ENCODE measurements around the gene HELZ.
"Not testable (repeated sequence)": the region's sequence is repeated elsewhere in the genome, so short reads cannot be mapped to it uniquely, and the experiment has no call there.

Gene HELZ

GRCh38 chr17:67183531-67183930, 61.5 kb downstream of the HELZ start:
- DNase-seq (ENCODE audit: low spot score): no peak

DNA sequence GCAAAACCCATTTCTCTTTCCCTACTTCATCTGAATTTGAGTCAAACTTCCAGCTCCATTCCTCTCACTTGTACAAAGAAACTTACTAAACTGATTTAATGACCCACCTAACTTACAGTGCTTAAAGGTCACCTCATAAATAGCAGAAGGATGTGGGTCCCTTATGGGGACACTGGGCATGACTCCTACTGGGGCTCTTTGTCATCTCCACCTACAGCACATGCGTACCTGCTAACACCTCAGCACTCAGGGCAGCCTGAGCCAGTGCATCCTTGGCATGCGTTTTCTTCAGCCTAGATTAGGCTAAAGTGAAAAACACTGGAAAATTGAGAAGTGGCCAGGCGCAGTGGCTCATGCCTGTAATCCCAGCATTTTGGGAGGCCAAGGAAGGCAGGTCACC, 63.2 kb downstream of the HELZ start:
- no peak for DNase-seq (ENCODE audit: low spot score)

GRCh38 chr17:67180275-67180674, 64.7 kb downstream of the HELZ start:
- no peak for DNase-seq (ENCODE audit: low spot score)

DNA sequence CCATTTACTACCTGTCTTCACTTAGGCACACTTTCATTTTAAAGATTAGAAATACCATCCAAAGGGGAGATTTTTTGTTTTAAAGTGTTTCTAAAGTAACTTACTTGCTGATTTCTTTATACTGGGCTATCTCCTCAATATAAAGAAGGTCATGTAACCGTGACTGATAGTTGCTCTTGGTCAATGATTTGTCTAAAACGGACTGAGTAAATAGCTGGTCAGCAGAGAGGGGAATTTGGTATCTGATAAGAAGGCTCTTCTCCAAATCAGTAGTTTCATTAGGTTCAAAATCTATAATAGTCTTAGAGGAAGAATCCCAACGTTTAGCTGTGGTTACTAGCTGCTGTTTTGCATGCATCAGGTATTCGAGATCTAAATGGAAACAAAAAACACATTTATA, 66.4 kb downstream of the HELZ start:
- DNase-seq (ENCODE audit: low spot score): no peak

DNA sequence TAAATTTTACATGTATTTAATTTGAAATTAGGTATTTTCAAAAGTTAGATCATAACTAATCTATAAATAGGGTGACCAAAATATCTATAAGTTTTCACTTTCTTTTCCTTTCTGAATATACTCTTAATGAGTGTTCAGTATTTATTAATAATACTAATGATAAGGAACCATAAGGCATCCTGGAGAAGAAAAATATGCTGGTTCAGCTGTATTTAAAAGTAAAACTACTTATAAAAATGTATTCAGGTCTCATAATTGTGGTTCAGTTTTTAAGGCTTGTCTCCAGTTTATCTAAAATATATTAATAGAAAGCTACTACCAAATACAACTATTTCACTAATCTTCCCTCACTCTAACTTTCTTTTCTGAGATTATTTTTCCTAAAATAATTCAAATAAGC, 67.3 kb downstream of the HELZ start:
- no peak for DNase-seq (ENCODE audit: low spot score)

DNA sequence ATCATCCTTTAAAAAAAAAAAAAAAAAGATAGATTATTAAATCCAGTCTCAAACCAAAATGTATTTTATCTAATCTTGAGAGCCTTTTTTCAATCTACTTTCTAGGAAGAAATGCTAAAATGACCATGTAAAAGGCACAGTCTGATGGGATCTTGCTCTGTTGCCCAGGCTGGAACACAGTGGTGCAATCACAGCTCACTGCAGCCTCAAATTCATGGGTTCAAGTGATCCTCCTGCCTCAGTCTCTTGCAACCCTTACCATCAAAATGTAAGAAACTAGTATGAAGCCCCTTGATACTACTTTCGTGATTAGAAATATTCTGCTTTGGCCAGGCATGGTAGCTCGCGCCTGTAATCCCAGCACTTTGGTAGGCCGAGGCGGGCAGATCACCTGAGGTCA, 70.8 kb downstream of the HELZ start:
- DNase-seq (ENCODE audit: low spot score): no peak

DNA sequence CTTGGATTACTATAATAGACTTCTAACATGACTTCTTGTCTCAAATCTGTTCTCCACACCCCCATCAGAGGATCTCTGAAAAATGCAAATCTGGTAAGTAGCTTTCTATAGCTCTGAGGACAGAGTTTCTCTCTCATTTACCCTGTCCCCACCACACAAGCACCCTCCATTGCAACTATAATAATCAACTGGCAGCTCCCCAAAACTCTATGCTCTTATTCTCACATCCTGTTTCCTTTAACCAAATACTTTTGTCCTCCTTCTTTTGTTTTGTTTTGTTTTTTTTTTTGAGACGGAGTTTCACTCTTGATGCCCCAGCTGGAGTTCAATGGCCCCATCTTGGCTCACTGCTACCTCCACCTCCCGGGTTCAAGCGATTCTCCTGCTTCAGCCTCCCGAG, 73.4 kb downstream of the HELZ start:
- DNase-seq (ENCODE audit: low spot score): no peak

- no peak for DNase-seq (ENCODE audit: low spot score)
Observed at GRCh38 chr17:67168496-67168895, 76.5 kb downstream of the HELZ start.

GRCh38 chr17:67165201-67165600, 79.8 kb downstream of the HELZ start:
- DNase-seq (ENCODE audit: low spot score): no peak

DNA sequence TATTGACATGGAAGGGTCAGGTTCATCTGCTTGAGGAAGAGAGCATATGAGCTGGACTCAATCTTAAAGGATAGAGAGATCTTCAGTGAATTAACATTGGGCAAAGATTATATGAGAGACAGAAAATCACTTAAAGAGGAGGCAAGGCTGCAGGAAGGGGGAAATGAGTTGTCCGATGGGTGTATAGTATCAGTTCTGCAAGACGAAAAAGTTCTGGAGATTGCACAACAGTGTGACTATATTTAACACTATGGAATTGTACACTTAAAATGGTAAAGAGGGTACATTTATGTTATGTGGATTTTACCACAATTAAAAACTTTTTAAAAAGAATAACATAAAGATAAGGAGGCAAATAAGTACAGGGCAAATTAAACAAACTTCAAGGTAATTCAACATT, 80.7 kb downstream of the HELZ start:
- no peak for DNase-seq (ENCODE audit: low spot score)

- DNase-seq (ENCODE audit: low spot score): no peak
Observed at GRCh38 chr17:67162771-67163170, 82.2 kb downstream of the HELZ start.

DNA sequence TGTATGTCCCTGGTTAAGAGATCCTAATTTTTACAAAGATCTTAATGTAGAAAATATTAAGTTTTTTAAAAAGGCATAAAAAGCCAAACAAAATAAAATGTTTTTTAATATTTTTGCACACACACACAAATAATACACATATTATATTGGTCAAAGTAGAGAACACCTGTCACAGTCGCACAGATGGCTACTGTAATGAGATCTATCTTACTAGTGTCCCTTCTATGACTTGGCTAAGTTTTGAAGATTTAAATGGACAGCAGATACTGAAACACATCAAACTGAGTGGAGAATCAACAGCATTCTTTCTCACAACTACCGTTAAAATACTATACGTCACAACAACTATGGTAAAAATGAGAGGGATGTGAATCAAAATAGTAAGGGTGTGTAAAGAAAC, 83.4 kb downstream of the HELZ start:
- DNase-seq (ENCODE audit: low spot score): no peak

- no peak for DNase-seq (ENCODE audit: low spot score)
Observed at GRCh38 chr17:67160791-67161190, 84.2 kb downstream of the HELZ start.

DNA sequence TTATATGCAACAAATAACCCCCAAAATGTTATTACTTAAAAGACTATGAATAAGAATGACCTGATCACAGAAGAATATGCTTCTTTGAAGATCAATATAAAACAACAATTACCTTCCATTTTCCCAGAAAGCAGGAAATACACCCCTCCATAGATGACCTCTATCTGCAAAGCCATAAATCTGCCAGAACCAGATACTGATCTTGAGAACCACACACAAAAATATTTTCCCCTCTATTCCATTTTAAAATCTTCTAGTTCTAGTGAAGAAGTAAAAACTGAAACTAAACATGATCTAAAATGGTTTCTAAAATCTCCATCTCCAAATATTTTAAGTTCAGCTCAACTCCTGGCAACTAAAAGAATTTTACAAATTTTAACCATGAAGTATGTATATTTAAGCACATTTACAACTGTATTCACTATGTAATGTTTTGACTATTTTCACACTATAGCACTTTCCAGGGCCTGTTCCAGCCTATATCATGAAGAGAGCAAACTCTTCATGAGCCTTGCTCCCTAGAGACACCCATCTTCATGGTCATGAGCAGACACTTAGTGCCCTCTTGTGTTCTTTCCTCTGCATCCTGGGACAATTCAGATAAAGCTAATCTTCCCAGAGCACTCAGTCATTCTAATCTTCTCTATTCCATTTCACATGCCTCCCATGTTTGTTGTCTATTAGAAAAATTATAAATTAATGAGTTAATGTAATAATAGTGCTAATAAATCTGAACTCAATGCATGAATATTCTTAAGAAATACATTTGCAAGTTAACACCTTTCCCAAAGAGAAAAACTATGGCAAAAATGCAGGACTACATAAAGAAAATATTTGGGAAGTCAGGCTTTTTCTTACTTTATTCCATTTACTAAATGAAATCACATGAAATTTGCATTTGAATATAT, 87.0 kb downstream of the HELZ start:
- DNase-seq (ENCODE audit: low spot score): peak; percentile 16

DNA sequence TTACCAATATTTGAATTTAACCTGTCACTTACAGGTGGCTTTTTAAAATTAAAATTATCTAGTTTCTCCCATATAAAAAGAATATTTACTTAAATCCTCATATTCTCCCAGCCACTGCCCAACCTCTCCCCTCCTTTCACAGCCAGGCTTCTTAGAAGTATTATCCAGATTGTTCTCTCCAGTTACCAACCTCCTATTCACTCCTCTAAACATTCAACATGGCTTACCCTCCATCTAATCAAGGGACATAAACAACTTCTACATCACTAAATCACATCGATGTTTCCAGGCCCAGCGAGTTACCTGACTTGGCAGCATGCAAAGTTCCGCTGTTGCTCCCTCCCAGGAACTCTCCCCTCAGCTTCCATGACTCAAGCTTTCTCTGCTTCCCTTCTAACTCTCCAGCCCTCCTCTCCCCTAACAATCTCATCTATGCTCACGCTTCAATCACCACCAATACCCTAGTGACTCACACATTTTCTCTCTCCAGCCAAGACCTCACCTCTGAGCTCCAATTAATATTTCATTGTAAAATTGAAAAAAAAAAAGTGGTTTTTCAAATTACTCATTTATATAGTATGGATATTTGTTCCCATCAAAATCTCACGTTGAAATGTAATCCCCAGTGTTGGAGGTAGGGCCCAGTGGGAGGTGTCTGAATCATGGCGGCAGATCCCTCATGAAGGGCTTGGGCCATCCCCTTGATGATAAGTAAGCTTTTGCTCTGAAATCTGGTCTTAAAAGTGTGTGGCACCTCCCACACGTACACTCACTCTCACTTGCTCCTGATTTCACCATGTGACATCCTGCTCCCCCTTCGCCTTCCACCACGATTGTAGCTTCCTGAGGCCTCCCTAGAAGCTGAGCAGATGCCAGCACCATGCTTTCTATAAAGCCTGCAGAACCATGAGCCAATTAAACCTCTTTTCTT, 88.5 kb downstream of the HELZ start:
- no peak for DNase-seq (ENCODE audit: low spot score)

DNA sequence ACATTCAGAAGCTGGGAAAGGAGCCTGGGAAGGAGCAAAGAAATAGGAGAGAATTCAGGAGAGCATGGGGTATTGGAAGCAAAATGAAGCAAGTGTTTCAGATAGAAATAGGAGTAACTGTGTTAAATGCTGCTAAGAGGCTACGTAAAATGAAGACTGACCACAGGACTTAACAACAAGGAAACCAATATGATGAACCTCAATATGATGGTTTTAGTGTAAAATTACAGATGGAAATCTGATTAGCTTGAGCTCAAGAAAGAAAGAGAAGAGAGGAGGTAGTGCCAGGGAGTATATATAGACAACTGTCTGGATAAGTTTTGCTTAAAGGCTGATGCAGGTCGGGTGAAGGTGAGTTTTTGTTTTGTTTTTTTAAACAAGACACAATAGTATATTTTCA, 92.2 kb downstream of the HELZ start:
- no peak for DNase-seq (ENCODE audit: low spot score)

DNA sequence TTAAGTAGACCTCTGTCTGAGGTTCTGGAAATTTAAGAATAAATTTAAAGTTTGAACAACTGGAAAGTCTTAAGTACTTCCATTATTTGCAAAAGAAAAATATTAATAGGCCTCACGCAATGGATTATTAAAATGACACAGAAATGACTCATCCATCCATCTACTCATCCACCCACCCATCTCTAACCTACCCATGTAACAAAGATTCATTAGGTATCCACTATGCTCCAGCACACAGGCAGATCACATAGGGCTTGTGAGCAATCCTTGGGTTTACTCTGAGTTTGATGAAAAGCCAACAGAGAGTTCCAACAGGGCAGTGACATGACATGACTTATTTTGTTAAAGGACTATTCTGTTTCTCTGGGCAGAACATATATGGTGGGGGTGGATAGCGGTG, 93.3 kb downstream of the HELZ start:
- no peak for DNase-seq (ENCODE audit: low spot score)

- DNase-seq (ENCODE audit: low spot score): peak; percentile 14
Observed at GRCh38 chr17:67150826-67151225, 94.2 kb downstream of the HELZ start.

DNA sequence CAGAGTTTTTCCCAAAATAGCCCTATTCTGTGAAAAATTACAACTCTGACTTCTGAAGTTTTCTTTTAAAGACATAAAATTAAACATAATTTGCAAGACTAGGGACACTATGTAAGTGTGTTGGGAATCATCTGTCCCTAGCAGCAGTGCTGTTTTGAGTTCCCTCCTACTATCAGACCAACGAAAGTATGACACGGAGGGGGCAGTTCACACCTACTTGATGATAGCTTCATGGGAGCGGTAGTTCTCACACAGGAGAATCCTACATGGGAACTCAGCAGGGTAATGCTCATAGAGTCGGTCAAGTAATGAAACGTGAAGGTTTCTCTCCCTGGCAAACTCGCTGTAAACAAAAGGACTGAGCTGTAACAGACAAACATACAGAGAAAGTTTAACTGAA, 96.6 kb downstream of the HELZ start:
- DNase-seq (ENCODE audit: low spot score): no peak

DNA sequence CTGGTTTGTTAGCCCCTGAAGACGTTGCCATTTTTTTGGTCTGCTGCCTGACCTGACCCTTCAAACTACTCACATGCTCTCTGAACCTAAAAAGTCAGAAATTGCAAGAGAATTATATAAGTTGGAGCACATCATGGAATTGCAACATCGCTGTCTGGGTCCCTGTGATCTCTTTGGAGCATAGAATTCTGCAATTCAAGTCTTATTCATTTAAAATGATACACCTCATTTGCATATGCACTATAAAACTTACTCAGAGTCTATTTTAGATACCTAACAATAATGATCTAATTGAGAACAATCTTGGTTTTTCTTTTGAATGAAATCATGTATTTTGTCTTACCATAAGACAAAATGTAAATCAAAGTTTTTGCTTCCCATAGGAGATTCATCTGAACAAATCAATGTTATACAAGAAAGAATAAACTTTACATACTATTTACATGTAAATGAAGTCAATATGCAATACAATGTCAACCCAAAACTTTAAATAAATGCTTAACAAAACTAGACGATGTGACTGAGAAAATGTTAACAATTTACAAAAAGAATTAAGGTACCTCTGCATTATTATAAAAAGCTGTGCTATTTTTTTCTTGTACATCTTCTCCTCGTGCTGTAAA, 99.7 kb downstream of the HELZ start:
- no peak for DNase-seq (ENCODE audit: low spot score)

DNA sequence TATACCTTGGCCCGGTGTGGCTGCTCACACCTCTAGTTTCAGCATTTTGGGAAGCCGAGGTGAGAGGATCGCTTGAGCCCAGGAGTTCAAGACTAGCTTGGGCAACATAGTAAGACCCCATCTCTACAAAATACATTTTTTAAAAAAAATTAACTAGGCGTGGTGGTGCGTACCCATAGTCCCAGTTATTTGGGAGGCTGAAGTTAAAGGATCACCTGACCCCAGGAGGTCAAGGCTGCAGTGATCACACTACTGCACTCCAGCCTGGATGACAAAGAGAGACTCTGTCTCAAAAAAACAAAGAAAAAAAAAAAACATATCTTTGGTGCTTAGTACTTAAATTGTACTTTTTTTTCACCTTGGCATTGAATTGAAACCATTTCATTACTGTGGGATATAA, 101.7 kb downstream of the HELZ start:
- DNase-seq (ENCODE audit: low spot score): no peak

DNA sequence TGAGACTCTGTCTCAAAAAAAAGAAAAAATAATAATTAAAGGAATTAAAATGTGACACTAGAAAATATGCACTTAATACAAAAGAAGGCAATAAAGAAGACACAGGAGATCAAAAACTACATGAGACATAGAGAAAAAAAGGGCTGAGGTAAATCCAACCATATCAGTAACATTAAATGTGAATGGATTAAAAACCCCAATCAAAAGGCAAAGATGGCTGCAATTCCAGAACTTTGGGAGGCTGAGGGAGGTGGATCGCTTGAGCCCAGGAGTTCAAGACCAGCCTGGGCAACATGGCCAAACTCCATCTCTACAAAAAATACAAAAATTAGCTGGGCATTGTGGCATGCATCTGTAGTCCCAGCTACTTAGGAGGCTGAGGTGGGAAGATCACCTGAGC, 103.0 kb downstream of the HELZ start:
- not testable (repeated sequence) for DNase-seq (ENCODE audit: low spot score)

All from LoVo (cell line).